Breast epithelium (tissue), 3 donors: Measurements from ENCODE around the gene SLC27A1.

ENCODE experiments used
- POLR2A ChIP-seq: fragments of 450-650 bp; IDR thresholded peaks from one replicate; pipeline ENCODE4 v1.6.1; 2016; ENCODE audit warnings: antibody characterized with exemption, mild to moderate bottlenecking, moderate library complexity
- POLR2AphosphoS5 ChIP-seq, 3 donors: sonication (generic); formaldehyde crosslinking; IDR thresholded peaks; one replicate each; pipeline ENCODE4 v1.6.1; 2017; ENCODE audit warnings: antibody characterized with exemption in 3 of 3

DNA sequence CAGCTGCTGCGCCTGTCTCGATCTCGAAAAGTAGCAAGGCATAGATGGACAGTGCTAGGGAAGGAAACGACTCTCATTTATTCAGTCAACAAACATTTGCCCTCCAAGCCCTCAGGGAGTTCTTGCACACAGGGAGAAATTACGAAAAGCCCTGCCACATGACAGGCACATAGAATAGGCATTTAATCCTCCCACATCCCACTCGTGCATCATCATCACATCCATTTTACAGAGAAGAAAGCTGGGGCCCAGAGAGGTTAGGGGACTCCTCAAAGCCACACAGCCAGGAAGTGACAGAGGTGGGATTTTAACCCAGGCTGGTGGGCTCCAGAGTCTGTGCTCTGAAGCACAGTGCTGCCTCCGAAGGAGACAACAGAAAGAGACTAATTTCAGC, 33.5 kb upstream of the SLC27A1 start:
- TF ChIP-seq POLR2A, result no peak
- TF ChIP-seq POLR2AphosphoS5 (IDR thresholded peaks at IDR 0.05), result no peak
